Natural killer cell (primary cell): ENCODE data around the gene CYFIP2. TPM values are rescaled to one million over a fixed set of nuclear protein-coding genes. Genes with fewer than 3 reads are reported as not detected.

Experiments
- ATAC-seq, 3 donors: fragments of 150-1000 bp in 2 of 3; fragments of 200-7000 bp in 1 of 3; cut with Tn5 transposase; 1 replicate in 1 of 3; 2 replicates in 2 of 3; pipeline ENCODE4 v1.10.0; 2021; ENCODE audit warnings: mild to moderate bottlenecking in 2 of 3, moderate library complexity in 2 of 3
- DNase-seq, 2 donors: peaks; one replicate each; pipeline versions ENCODE4 v3.0.0 to v3.0.0-alpha.2; 2013 to 2021; ENCODE audit warnings: mixed read lengths in 1 of 2
- H3K27ac ChIP-seq: one replicate; pipeline ENCODE4 v1.5.1; 2013; ENCODE audit warnings: mild to moderate bottlenecking, low read length
- H3K27me3 ChIP-seq: one replicate; pipeline ENCODE4 v1.6.1; 2013; ENCODE audit warnings: low read length; ENCODE audit not compliant: control insufficient read depth, insufficient read depth
- H3K36me3 ChIP-seq: one replicate; pipeline ENCODE4 v1.6.1; 2013; ENCODE audit warnings: low read length; ENCODE audit not compliant: control insufficient read depth, insufficient read depth
- H3K4me1 ChIP-seq: one replicate; pipeline ENCODE4 v1.6.1; 2013; ENCODE audit warnings: low read length; ENCODE audit not compliant: control insufficient read depth, insufficient read depth
- H3K4me3 ChIP-seq: one replicate; pipeline ENCODE4 v1.5.1; 2013; ENCODE audit warnings: low read length
- H3K9me3 ChIP-seq: one replicate; pipeline ENCODE4 v1.6.1; 2013; ENCODE audit warnings: low read length; ENCODE audit not compliant: control insufficient read depth, insufficient read depth
- H3K27ac Mint-ChIP-seq, 2 donors: one replicate each; pipeline ENCODE4 v1.8.0; 2022; ENCODE audit warnings: mild to moderate bottlenecking in 2 of 2, mixed read lengths in 2 of 2, moderate library complexity in 1 of 2
- H3K27me3 Mint-ChIP-seq, 2 donors: one replicate each; pipeline ENCODE4 v1.8.0; 2022; ENCODE audit warnings: low read depth in 2 of 2, mixed read lengths in 2 of 2
- H3K36me3 Mint-ChIP-seq: one replicate; pipeline ENCODE4 v1.8.0; 2022; ENCODE audit warnings: mixed read lengths
- H3K4me1 Mint-ChIP-seq, 2 donors: one replicate each; pipeline ENCODE4 v1.8.0; 2022; ENCODE audit warnings: mixed read lengths in 2 of 2
- H3K4me3 Mint-ChIP-seq: one replicate; pipeline ENCODE4 v1.8.0; 2022; ENCODE audit warnings: mild to moderate bottlenecking, moderate library complexity, mixed read lengths
- H3K9me3 Mint-ChIP-seq, 2 donors: one replicate each; pipeline ENCODE4 v1.8.0; 2022; ENCODE audit warnings: mixed read lengths in 2 of 2
- CTCF ChIP-seq: fragments of 200-600 bp; IDR thresholded peaks from one replicate; pipeline ENCODE4 v1.8.0; 2022; ENCODE audit warnings: antibody characterized with exemption
- WGBS: methylation state at CpG from one replicate; pipeline ENCODE4 v1.1.7; 2013; ENCODE audit warnings: missing lambda C conversion rate; ENCODE audit not compliant: insufficient coverage; 5-methylcytosine and 5-hydroxymethylcytosine counted together
- intact Hi-C: fragments of 100-400 bp; cut with micrococcal nuclease; formaldehyde crosslinking; loops from one replicate; pipeline ENCODE4 v1.14.2; 2022
- total RNA-seq, 4 donors: library from RNA; stranded (reverse); fragments of 120-200 nt in 1 of 4; gene quantifications; one replicate each; pipeline versions ENCODE4 v1.2.3 to v1.2.4, GENCODE V29; 2013 to 2022

CYFIP2 gene
- total RNA-seq, 3 donors from 2014 or later (not counting 1 experiment from before 2014, with no cell fraction given): 464 to 542 (median 532) TPM

- no peaks in the 10 kb centered on the region for H3K9me3 ChIP-seq
Observed at GRCh38 chr5:157331807-157332206, 65.9 kb downstream of the CYFIP2 start.

DNA sequence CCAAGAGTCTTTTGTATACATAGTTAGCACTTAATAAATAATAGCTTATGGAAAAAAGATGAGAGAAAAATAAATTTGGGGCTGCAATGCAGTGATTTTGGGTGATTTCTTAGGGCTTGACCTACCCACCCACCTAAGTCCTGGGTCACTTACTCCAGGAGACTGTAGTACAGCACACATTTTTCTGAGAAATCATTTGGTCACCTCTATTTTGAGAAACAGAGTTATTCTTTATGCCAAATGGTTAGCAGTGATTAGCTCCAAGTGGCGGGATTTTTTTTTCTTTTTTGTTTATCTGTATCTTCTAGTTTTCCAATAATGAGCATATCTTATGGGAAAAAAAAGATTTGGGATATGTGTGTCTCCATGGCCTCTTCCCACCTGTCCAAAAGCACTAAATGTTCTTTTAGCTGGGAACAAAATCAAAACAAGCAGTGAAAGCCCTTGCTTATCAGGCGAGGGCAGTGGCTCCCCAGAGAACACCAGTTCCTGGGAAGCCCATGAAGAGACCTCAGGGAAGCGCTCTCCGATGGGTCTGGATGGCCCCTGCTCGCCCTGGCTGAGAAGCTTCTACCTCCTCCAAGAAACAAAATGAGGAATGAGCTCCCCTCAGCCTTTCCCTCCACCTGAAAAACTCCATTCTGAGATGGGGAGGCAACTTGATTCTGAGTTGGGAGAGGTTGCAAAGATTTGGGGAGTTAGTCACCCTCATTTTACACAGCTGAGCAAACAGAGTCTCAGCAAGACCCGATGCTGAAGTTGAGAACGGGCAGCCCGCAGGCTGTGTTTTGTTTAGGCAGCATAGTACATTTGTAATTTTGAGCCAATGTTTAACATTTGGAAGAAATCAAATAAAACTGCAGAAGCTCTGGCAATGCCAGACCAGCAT is 69.9 kb downstream of the CYFIP2 start:
- Mint-ChIP-seq H3K27me3 (no peaks in the 10 kb centered on the region), H3K4me3 (no peak overlapping the region), H3K9me3 (no peaks in the 10 kb centered on the region), H3K27ac (peak overlapping the region in 1 of 2 donors; percentile 67), H3K4me1 (peaks cover 5 to 7% of the 10 kb centered on the region in 2 donors), H3K36me3 (peaks cover 35% of the 10 kb centered on the region)
- Histone ChIP-seq H3K4me1 (no peaks in the 10 kb centered on the region), H3K36me3 (peaks cover 96% of the 10 kb centered on the region), H3K27me3 (no peaks in the 10 kb centered on the region), H3K4me3 (no peak overlapping the region), H3K27ac (no peak overlapping the region), H3K9me3 (no peaks in the 10 kb centered on the region)
- TF ChIP-seq CTCF: no peak
- no peak for ATAC-seq
- 99% methylated on average over 7 of the region's 8 CpGs for WGBS
- DNase-seq: no peak
- intact Hi-C loops: no loop called here

More at GRCh38 chr5:157331807-157332206, 65.9 kb downstream of the CYFIP2 start:
- Histone ChIP-seq H3K36me3 (peaks cover 90% of the 10 kb centered on the region), H3K27ac (no peak overlapping the region), H3K27me3 (no peaks in the 10 kb centered on the region), H3K4me1 (no peaks in the 10 kb centered on the region), H3K4me3 (no peak overlapping the region)
- H3K4me3 Mint-ChIP-seq: no peak overlapping the region
- H3K4me1 Mint-ChIP-seq: peaks cover 13 to 16% of the 10 kb centered on the region in 2 donors
- no peak for TF ChIP-seq CTCF
- no peak for DNase-seq
- no peaks in the 10 kb centered on the region for H3K9me3 Mint-ChIP-seq
- WGBS: 84% methylated on average over 3 of the region's 3 CpGs
- H3K36me3 Mint-ChIP-seq: peaks cover 34% of the 10 kb centered on the region
- peak overlapping the region; percentile 29 to 43 for H3K27ac Mint-ChIP-seq
- H3K27me3 Mint-ChIP-seq: no peaks in the 10 kb centered on the region
- intact Hi-C loops: no loop called here
- ATAC-seq: no peak

- Histone ChIP-seq H3K36me3 (peaks cover 96% of the 10 kb centered on the region), H3K27ac (no peak overlapping the region), H3K9me3 (no peaks in the 10 kb centered on the region), H3K4me1 (no peaks in the 10 kb centered on the region), H3K27me3 (no peaks in the 10 kb centered on the region), H3K4me3 (no peak overlapping the region)
- H3K4me1 Mint-ChIP-seq: peaks cover 5 to 7% of the 10 kb centered on the region in 2 donors
- 67% methylated on average over 3 of the region's 3 CpGs for WGBS
- DNase-seq: no peak
- ATAC-seq: no peak
- H3K4me3 Mint-ChIP-seq: no peak overlapping the region
- peak overlapping the region in 1 of 2 donors; percentile 73 for H3K27ac Mint-ChIP-seq
- intact Hi-C loops: no loop called here
- no peaks in the 10 kb centered on the region for H3K27me3 Mint-ChIP-seq
- no peaks in the 10 kb centered on the region for H3K9me3 Mint-ChIP-seq
- H3K36me3 Mint-ChIP-seq: peaks cover 34% of the 10 kb centered on the region
- no peak for TF ChIP-seq CTCF
Observed at GRCh38 chr5:157336423-157336744, 70.5 kb downstream of the CYFIP2 start.
